SU-DHL-6 (cell line): ENCODE results near the gene CCDC187.

Experiments used
- H2AFZ ChIP-seq: fragments of 200-600 bp; sonication (generic); 2 replicates; pipeline ENCODE4 v1.6.1; 2014; ENCODE audit warnings: low read depth, mild to moderate bottlenecking, moderate library complexity, mixed read lengths, antibody characterized with exemption, low read length; ENCODE audit not compliant: severe bottlenecking
- H3F3A ChIP-seq: fragments of 200-600 bp; shearing (Covaris generic); 2 replicates; pipeline ENCODE4 v1.6.0; 2016; ENCODE audit warnings: antibody characterized with exemption, mild to moderate bottlenecking; ENCODE audit not compliant: insufficient read depth
- H3K27ac ChIP-seq: fragments of 200-600 bp; sonication (generic); 2 replicates; pipeline ENCODE4 v1.5.1; 2016; ENCODE audit warnings: low read depth, mild to moderate bottlenecking, low read length, moderate library complexity, mixed read lengths
- H3K27me3 ChIP-seq: fragments of 200-600 bp; sonication (generic), shearing (Covaris generic); 2 replicates; pipeline ENCODE4 v1.6.0; 2014; ENCODE audit warnings: mild to moderate bottlenecking, low read length
- H3K36me3 ChIP-seq: fragments of 200-600 bp; sonication (generic); 2 replicates; pipeline ENCODE4 v1.6.1; 2014; ENCODE audit warnings: mild to moderate bottlenecking, low read length, mixed read lengths
- H3K4me2 ChIP-seq: fragments of 300-600, 200-600 bp; shearing (Covaris generic), sonication (generic); 2 replicates; pipeline ENCODE4 v1.6.0; 2014; ENCODE audit warnings: low read length, low read depth, mild to moderate bottlenecking; ENCODE audit not compliant: poor library complexity, severe bottlenecking
- H3K4me3 ChIP-seq: fragments of 200-600 bp; sonication (generic); 2 replicates; pipeline ENCODE4 v1.5.1; 2014; ENCODE audit warnings: antibody characterized with exemption, low read length, mild to moderate bottlenecking, mixed read lengths; ENCODE audit not compliant: insufficient read depth, poor library complexity, severe bottlenecking
- H3K79me2 ChIP-seq: fragments of 200-600 bp; sonication (generic); 2 replicates; pipeline ENCODE4 v1.6.1; 2014; ENCODE audit warnings: mild to moderate bottlenecking, low read length, moderate library complexity; ENCODE audit not compliant: insufficient read depth
- H3K9ac ChIP-seq: fragments of 200-600 bp; sonication (generic); 2 replicates; pipeline ENCODE4 v1.7.0; 2014; ENCODE audit warnings: mild to moderate bottlenecking, low read length
- H3K9me2 ChIP-seq: fragments of 200-600 bp; sonication (generic); replicated peaks from 2 replicates; pipeline ENCODE4 v1.6.1; 2014; ENCODE audit warnings: low read length; ENCODE audit not compliant: insufficient read depth
- H3K9me3 ChIP-seq: fragments of 200-600 bp; sonication (generic); 2 replicates; pipeline ENCODE4 v1.6.1; 2014; ENCODE audit warnings: low read length, mixed read lengths; ENCODE audit not compliant: insufficient read depth
- H4K20me1 ChIP-seq: fragments of 200-600 bp; sonication (generic); 2 replicates; pipeline ENCODE4 v1.6.1; 2014; ENCODE audit warnings: low read depth, mild to moderate bottlenecking, antibody characterized with exemption, low read length, moderate library complexity, mixed read lengths
- EZH2phosphoT487 ChIP-seq: fragments of 200-600 bp; sonication (generic), shearing (Covaris generic); conservative IDR thresholded peaks from 2 replicates; pipeline ENCODE4 v1.6.1; 2018; ENCODE audit warnings: mild to moderate bottlenecking, antibody characterized with exemption, low read length, moderate library complexity, mixed read lengths
- TF ChIP-seq, protein P1 (sequence below): fragments of 200-600 bp; sonication (generic); IDR thresholded peaks from one replicate; pipeline ENCODE4 v1.5.1; 2017; ENCODE audit warnings: antibody characterized with exemption, mild to moderate bottlenecking, low read length, moderate library complexity; ENCODE audit not compliant: insufficient read depth, poor library complexity, severe bottlenecking

CCDC187 gene

DNA sequence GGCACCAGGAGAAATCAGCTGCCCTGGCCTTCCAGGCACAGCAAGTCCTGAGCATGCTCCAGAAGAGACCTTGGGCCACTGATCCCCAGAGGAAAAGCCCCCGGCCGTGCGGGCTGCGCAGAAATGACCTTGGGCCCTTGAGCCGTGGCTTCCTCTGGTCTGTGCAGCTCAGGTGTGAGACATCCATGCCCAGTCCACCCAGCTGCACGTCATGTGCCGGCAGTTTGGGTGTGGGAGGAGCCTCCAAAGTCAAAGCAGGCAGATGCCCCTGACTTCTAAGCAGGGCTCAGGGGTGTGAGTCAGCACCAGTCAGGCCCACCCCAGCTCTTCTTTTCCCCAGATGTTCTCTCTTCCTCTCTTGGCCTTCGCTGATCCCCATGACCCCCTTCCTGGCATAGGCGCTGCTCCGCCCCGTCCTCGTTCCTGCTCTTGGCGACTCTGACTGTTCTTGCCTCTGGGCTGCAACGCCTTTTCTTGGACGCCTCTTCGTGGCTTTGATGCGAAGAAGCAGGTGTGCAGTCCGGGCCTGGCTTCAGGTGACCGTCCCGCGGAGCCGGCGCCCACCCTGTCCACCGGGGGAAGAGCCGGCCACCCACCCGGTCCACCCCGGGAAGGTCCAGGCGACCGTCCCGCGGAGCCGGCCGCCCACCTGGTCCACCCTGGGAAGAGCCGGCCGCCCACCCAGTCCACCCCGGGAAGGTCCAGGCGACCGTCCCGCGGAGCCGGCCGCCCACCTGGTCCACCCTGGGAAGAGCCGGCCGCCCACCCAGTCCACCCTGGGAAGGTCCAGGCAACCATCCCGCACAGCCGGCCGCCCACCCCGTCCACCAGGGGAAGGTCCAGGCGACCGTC lies 52.4 kb downstream of the CCDC187 start:
- Histone ChIP-seq H4K20me1 (no peaks in the 10 kb centered on the region), H3K9ac (no peak overlapping the region), H3K9me2 (no peaks in the 10 kb centered on the region), H3K36me3 (no peaks in the 10 kb centered on the region), H2AFZ (no peak overlapping the region), H3K4me2 (no peak overlapping the region), H3K4me3 (no peak overlapping the region), H3K27ac (no peak overlapping the region), H3F3A (no peaks in the 10 kb centered on the region), H3K9me3 (no peaks in the 10 kb centered on the region), H3K79me2 (no peaks in the 10 kb centered on the region), H3K27me3 (no peaks in the 10 kb centered on the region)
- TF ChIP-seq EZH2phosphoT487, result no peak
- TF ChIP-seq, protein P1, sequence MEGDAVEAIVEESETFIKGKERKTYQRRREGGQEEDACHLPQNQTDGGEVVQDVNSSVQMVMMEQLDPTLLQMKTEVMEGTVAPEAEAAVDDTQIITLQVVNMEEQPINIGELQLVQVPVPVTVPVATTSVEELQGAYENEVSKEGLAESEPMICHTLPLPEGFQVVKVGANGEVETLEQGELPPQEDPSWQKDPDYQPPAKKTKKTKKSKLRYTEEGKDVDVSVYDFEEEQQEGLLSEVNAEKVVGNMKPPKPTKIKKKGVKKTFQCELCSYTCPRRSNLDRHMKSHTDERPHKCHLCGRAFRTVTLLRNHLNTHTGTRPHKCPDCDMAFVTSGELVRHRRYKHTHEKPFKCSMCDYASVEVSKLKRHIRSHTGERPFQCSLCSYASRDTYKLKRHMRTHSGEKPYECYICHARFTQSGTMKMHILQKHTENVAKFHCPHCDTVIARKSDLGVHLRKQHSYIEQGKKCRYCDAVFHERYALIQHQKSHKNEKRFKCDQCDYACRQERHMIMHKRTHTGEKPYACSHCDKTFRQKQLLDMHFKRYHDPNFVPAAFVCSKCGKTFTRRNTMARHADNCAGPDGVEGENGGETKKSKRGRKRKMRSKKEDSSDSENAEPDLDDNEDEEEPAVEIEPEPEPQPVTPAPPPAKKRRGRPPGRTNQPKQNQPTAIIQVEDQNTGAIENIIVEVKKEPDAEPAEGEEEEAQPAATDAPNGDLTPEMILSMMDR, result no peak

GRCh38 chr9:136250676-136251075 lies 53.2 kb downstream of the CCDC187 start:
- no peak overlapping the region for H3K4me2 ChIP-seq
- TF ChIP-seq, protein P1, result no peak
- TF ChIP-seq EZH2phosphoT487, result no peak
- no peaks in the 10 kb centered on the region for H3K36me3 ChIP-seq

GRCh38 chr9:136249877-136250559 lies 53.9 kb downstream of the CCDC187 start:
- Histone ChIP-seq H4K20me1 (no peaks in the 10 kb centered on the region), H3K27ac (no peak overlapping the region), H3K27me3 (no peaks in the 10 kb centered on the region), H3F3A (peaks cover 5% of the 10 kb centered on the region), H3K4me3 (no peak overlapping the region), H2AFZ (no peak overlapping the region), H3K79me2 (peaks cover 2% of the 10 kb centered on the region; the same call in 1 of the 2 replicates), H3K36me3 (no peaks in the 10 kb centered on the region), H3K9me3 (no peaks in the 10 kb centered on the region), H3K9me2 (no peaks in the 10 kb centered on the region), H3K9ac (no peak overlapping the region), H3K4me2 (no peak overlapping the region)
- TF ChIP-seq, protein P1, result no peak
- TF ChIP-seq EZH2phosphoT487, result no peak

More at GRCh38 chr9:136250676-136251075, 53.2 kb downstream of the CCDC187 start:
- no peaks in the 10 kb centered on the region for H3K9me2 ChIP-seq
- peaks cover 5% of the 10 kb centered on the region for H3F3A ChIP-seq
- H3K9me3 ChIP-seq, result no peaks in the 10 kb centered on the region
- H3K4me3 ChIP-seq, result no peak overlapping the region
- no peaks in the 10 kb centered on the region for H4K20me1 ChIP-seq
- no peaks in the 10 kb centered on the region for H3K27me3 ChIP-seq
- no peaks in the 10 kb centered on the region for H3K79me2 ChIP-seq
- H3K9ac ChIP-seq, result no peak overlapping the region
- H3K27ac ChIP-seq, result no peak overlapping the region
- no peak overlapping the region for H2AFZ ChIP-seq
